NT2/D1 (cell line): ENCODE measurements around the gene TAGLN3.

ENCODE experiments used
- DNase-seq: peaks from one replicate; pipeline ENCODE4 v3.0.0-alpha.2; 2011; ENCODE audit warnings: low read depth, low spot score
- H3K27me3 ChIP-seq: 2 replicates; pipeline ENCODE4 v1.6.0; 2011; ENCODE audit warnings: mild to moderate bottlenecking; ENCODE audit not compliant: insufficient read length, insufficient read depth
- H3K36me3 ChIP-seq: 2 replicates; pipeline ENCODE4 v1.6.1; 2011; ENCODE audit warnings: mild to moderate bottlenecking, low read length, mixed read lengths; ENCODE audit not compliant: insufficient read depth, insufficient read length
- H3K4me1 ChIP-seq: 2 replicates; pipeline ENCODE4 v1.5.1; 2011; ENCODE audit not compliant: insufficient read depth, insufficient read length
- H3K4me3 ChIP-seq: 2 replicates; pipeline ENCODE4 v1.5.1; 2011; ENCODE audit warnings: low read depth; ENCODE audit not compliant: insufficient read length
- H3K9ac ChIP-seq: 2 replicates; pipeline ENCODE4 v1.6.0; 2011; ENCODE audit warnings: low read depth; ENCODE audit not compliant: insufficient read length
- H3K9me3 ChIP-seq: 2 replicates; pipeline ENCODE4 v1.5.1; 2011; ENCODE audit warnings: mild to moderate bottlenecking, low read length; ENCODE audit not compliant: insufficient read depth
- SUZ12 ChIP-seq: IDR thresholded peaks from 2 replicates; pipeline ENCODE4 v1.6.1; 2011; ENCODE audit not compliant: insufficient read length, insufficient read depth; ENCODE audit errors: extremely low read depth
- YY1 ChIP-seq: IDR thresholded peaks from 2 replicates; pipeline ENCODE4 v1.6.1; 2011; ENCODE audit not compliant: insufficient read length, insufficient read depth
- ZNF274 ChIP-seq: IDR thresholded peaks from 2 replicates; pipeline ENCODE4 v1.6.1; 2011; ENCODE audit warnings: mild to moderate bottlenecking, low read depth, low read length

TAGLN3 gene

GRCh38 chr3:111967651-111968274 lies 31.0 kb upstream of the TAGLN3 start:
- TF ChIP-seq SUZ12 (no peak), ZNF274 (no peak), YY1 (no peak)
- peak; percentile 68 for DNase-seq
- Histone ChIP-seq H3K4me3 (no peak overlapping the region), H3K9me3 (no peaks in the 10 kb centered on the region), H3K9ac (no peak overlapping the region), H3K4me1 (no peaks in the 10 kb centered on the region), H3K36me3 (peaks cover 33% of the 10 kb centered on the region), H3K27me3 (no peaks in the 10 kb centered on the region)

DNA sequence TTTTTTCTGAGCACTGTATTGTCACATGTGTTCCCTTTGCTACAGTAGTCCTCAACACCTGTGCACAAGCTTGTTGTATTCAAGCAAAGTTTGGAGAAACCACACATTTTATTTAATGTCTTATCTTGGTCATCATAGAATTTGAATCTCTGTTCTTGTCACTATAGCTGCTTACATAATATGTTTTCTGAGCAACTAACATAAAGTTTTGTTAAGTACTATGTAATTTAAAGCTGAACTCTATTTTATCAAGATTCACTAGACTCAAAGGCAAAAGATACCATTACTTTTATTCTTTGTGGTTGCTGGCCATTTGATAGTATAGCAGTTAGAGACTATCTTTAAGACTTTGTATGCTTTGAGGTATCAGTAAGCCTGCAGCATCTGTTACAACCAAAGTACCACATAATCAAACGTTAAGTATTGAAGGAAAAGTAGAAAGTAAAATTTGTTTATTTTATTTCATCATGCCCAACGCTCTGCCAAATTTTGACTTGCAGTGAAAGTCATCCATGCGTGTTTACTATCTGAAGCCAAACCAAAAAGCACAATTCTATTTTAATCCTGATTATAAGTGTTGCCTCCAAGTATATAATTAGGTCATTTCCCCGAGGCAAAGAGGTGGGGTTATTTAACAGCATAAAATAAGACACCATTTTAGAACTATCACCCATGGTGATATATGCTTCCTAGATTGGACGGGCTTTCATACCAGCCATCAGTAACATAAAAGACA lies 30.2 kb upstream of the TAGLN3 start:
- H3K9me3 ChIP-seq: no peaks in the 10 kb centered on the region
- peaks cover 33% of the 10 kb centered on the region for H3K36me3 ChIP-seq
- H3K9ac ChIP-seq: no peak overlapping the region
- TF ChIP-seq ZNF274 (no peak), SUZ12 (no peak), YY1 (no peak)
- H3K4me3 ChIP-seq: no peak overlapping the region
- H3K27me3 ChIP-seq: no peaks in the 10 kb centered on the region
- no peak for DNase-seq
- no peaks in the 10 kb centered on the region for H3K4me1 ChIP-seq

- H3K36me3 ChIP-seq: peaks cover 41% of the 10 kb centered on the region
- no peaks in the 10 kb centered on the region for H3K9me3 ChIP-seq
- DNase-seq: no peak
- no peak overlapping the region for H3K9ac ChIP-seq
- no peak overlapping the region for H3K4me3 ChIP-seq
- TF ChIP-seq SUZ12 (no peak), ZNF274 (no peak), YY1 (no peak)
- H3K27me3 ChIP-seq: no peaks in the 10 kb centered on the region
- H3K4me1 ChIP-seq: no peaks in the 10 kb centered on the region
These were observed 28.3 kb upstream of the TAGLN3 start for GRCh38 chr3:111970376-111970775.

GRCh38 chr3:111971533-111972130 lies 27.1 kb upstream of the TAGLN3 start:
- peaks cover 36% of the 10 kb centered on the region for H3K36me3 ChIP-seq

DNA sequence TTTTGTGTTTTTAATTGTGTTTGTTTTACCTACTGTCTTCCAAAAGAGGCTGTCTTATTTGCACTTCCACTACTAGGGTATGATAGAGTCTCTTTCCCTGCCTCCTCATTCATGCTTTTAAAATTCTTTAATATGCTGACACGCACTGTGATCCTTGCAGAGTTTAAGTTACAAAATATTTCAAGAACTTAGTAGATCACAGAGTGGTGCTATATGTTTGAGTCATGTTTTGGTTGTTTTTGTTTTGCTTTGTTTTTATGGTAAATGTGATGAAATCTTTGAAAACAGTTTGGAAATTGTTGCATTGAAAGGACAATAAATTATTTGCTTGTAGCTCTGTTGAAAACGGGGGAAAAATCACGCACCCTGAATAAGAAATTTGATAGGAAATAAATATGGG lies 25.8 kb upstream of the TAGLN3 start:
- TF ChIP-seq SUZ12: no peak
- no peak for TF ChIP-seq ZNF274
- TF ChIP-seq YY1: no peak
- Histone ChIP-seq H3K4me3 (no peak overlapping the region), H3K9me3 (no peaks in the 10 kb centered on the region), H3K27me3 (no peaks in the 10 kb centered on the region), H3K36me3 (peaks cover 35% of the 10 kb centered on the region), H3K9ac (no peak overlapping the region), H3K4me1 (no peaks in the 10 kb centered on the region)
- DNase-seq: no peak

More at GRCh38 chr3:111971533-111972130, 27.1 kb upstream of the TAGLN3 start:
- H3K27me3 ChIP-seq: no peaks in the 10 kb centered on the region
- no peaks in the 10 kb centered on the region for H3K4me1 ChIP-seq
- no peak overlapping the region for H3K4me3 ChIP-seq
- H3K9ac ChIP-seq: no peak overlapping the region
- TF ChIP-seq ZNF274 (no peak), SUZ12 (no peak), YY1 (no peak)
- H3K9me3 ChIP-seq: no peaks in the 10 kb centered on the region
- DNase-seq: no peak

DNA sequence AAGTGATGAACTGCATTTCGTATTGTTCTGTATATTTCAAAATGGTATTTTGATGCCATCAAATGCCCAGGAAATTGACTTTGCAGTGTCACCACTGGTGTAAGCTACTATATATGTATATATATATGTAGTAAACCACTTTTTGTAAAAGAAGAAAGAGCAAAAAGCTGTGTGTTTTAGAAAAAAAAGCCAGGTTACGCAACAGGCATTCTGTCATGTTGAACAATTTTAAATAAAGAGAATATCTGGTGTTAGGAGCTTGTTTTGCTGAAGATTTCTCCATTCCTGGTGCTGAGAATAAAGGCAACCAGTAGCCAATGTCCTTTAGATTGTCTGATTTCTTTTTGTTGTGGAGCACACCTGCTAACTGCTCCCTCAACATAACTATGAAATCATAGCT lies 23.6 kb upstream of the TAGLN3 start:
- no peak for TF ChIP-seq YY1
- TF ChIP-seq SUZ12: no peak
- TF ChIP-seq ZNF274: no peak

DNA sequence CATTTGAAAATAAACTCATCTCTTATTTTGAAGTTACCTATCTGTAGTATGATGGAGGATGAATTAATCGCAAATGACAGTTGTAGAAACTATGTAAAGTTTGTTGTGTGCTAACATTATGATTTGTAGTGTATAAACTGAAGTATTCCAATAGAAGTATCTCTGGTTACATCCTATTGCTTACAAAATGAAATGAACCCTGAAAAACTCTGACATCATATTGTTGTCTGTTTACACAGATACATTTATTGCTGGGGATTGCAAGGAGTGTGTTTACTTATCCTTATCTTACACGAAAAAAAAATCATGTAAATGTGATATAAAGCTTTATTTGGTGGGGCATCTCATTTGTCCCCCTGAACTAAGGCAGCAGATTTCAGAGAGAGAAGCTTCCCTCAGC lies 22.5 kb upstream of the TAGLN3 start:
- H3K27me3 ChIP-seq: no peaks in the 10 kb centered on the region
- no peak overlapping the region for H3K4me3 ChIP-seq
- H3K36me3 ChIP-seq: peaks cover 13% of the 10 kb centered on the region
- DNase-seq: no peak
- TF ChIP-seq SUZ12 (no peak), ZNF274 (no peak), YY1 (no peak)
- no peaks in the 10 kb centered on the region for H3K4me1 ChIP-seq
- no peaks in the 10 kb centered on the region for H3K9me3 ChIP-seq
- H3K9ac ChIP-seq: no peak overlapping the region

More for the DNA sequence above, 23.6 kb upstream of the TAGLN3 start:
- Histone ChIP-seq H3K4me1 (no peaks in the 10 kb centered on the region), H3K9ac (no peak overlapping the region), H3K4me3 (no peak overlapping the region), H3K27me3 (no peaks in the 10 kb centered on the region), H3K9me3 (no peaks in the 10 kb centered on the region), H3K36me3 (peaks cover 24% of the 10 kb centered on the region)
- no peak for DNase-seq
